Astrocyte (in vitro differentiated cells and primary cell): ENCODE results near the gene SPRING1. TPM values are rescaled to one million over a fixed set of nuclear protein-coding genes. Genes with fewer than 3 reads are reported as not detected.

ENCODE experiments used
- DNase-seq: peaks from one replicate; pipeline ENCODE4 v3.0.0-alpha.2; 2010; ENCODE audit warnings: low read depth
- FAIRE-seq: peaks from 2 replicates; lab custom pipeline; 2011; peaks lifted over from hg19 to GRCh38; lab: Jason Lieb, UNC
- H2AFZ ChIP-seq: 2 replicates; pipeline ENCODE4 v1.6.0; 2012; ENCODE audit warnings: low read depth, low read length, inconsistent platforms
- H3K27ac ChIP-seq: 2 replicates; pipeline ENCODE4 v1.5.1; 2011; ENCODE audit warnings: low read depth, low read length, inconsistent platforms
- H3K27me3 ChIP-seq: 2 replicates; pipeline ENCODE4 v1.6.0; 2011; ENCODE audit warnings: low read length, inconsistent platforms; ENCODE audit not compliant: insufficient read depth
- H3K36me3 ChIP-seq: 2 replicates; pipeline ENCODE4 v1.5.1; 2011; ENCODE audit warnings: low read length, inconsistent platforms; ENCODE audit not compliant: insufficient read depth
- H3K4me1 ChIP-seq: 2 replicates; pipeline ENCODE4 v1.5.1; 2011; ENCODE audit warnings: low read length, inconsistent platforms; ENCODE audit not compliant: insufficient read depth
- H3K4me2 ChIP-seq: 2 replicates; pipeline ENCODE4 v1.6.0; 2012; ENCODE audit warnings: low read length, inconsistent platforms
- H3K4me3 ChIP-seq: 2 replicates; pipeline ENCODE4 v1.5.1; 2011; ENCODE audit warnings: low read depth, mild to moderate bottlenecking, low read length, inconsistent platforms; ENCODE audit not compliant: insufficient read depth
- H3K79me2 ChIP-seq: 2 replicates; pipeline ENCODE4 v1.6.0; 2012; ENCODE audit warnings: mild to moderate bottlenecking, low read length, inconsistent platforms; ENCODE audit not compliant: insufficient read depth
- H3K9ac ChIP-seq: 2 replicates; pipeline ENCODE4 v1.6.0; 2012; ENCODE audit warnings: mild to moderate bottlenecking, low read length, inconsistent platforms
- H3K9me3 ChIP-seq: 2 replicates; pipeline ENCODE4 v1.5.1; 2012; ENCODE audit warnings: low read depth, mild to moderate bottlenecking, low read length, inconsistent platforms; ENCODE audit not compliant: insufficient read depth
- H4K20me1 ChIP-seq: 2 replicates; pipeline ENCODE4 v1.6.0; 2012; ENCODE audit warnings: low read length, inconsistent platforms; ENCODE audit not compliant: insufficient read depth
- H3K27ac Mint-ChIP-seq: one replicate; pipeline ENCODE4 v1.8.0; 2021; ENCODE audit warnings: mild to moderate bottlenecking, mixed read lengths; ENCODE audit not compliant: unreplicated experiment
- H3K27me3 Mint-ChIP-seq: one replicate; pipeline ENCODE4 v1.8.0; 2021; ENCODE audit warnings: low read depth, mixed read lengths; ENCODE audit not compliant: unreplicated experiment
- H3K36me3 Mint-ChIP-seq: one replicate; pipeline ENCODE4 v1.8.0; 2021; ENCODE audit warnings: low read depth, mixed read lengths; ENCODE audit not compliant: unreplicated experiment
- H3K4me1 Mint-ChIP-seq: one replicate; pipeline ENCODE4 v1.8.0; 2021; ENCODE audit warnings: low read depth, mixed read lengths; ENCODE audit not compliant: unreplicated experiment
- H3K4me3 Mint-ChIP-seq: one replicate; pipeline ENCODE4 v1.8.0; 2021; ENCODE audit warnings: mild to moderate bottlenecking, moderate library complexity, mixed read lengths; ENCODE audit not compliant: unreplicated experiment
- H3K9me3 Mint-ChIP-seq: one replicate; pipeline ENCODE4 v1.8.0; 2021; ENCODE audit warnings: mild to moderate bottlenecking, mixed read lengths; ENCODE audit not compliant: unreplicated experiment
- CTCF ChIP-seq: IDR thresholded peaks from 2 replicates; pipeline ENCODE4 v1.5.1; 2011; ENCODE audit warnings: low read depth, mild to moderate bottlenecking, inconsistent platforms, low read length, moderate library complexity; ENCODE audit not compliant: insufficient read depth
- EZH2 ChIP-seq: IDR thresholded peaks from 2 replicates; pipeline ENCODE4 v1.6.1; 2012; ENCODE audit warnings: mild to moderate bottlenecking, low read length, inconsistent platforms; ENCODE audit not compliant: insufficient read depth
- total RNA-seq: library from RNA; stranded (reverse); gene quantifications from 2 replicates; pipeline ENCODE4 v1.2.1, GENCODE V29; 2021

Gene SPRING1
- total RNA-seq, 1 donor from 2014 or later: 54.2 TPM

DNA sequence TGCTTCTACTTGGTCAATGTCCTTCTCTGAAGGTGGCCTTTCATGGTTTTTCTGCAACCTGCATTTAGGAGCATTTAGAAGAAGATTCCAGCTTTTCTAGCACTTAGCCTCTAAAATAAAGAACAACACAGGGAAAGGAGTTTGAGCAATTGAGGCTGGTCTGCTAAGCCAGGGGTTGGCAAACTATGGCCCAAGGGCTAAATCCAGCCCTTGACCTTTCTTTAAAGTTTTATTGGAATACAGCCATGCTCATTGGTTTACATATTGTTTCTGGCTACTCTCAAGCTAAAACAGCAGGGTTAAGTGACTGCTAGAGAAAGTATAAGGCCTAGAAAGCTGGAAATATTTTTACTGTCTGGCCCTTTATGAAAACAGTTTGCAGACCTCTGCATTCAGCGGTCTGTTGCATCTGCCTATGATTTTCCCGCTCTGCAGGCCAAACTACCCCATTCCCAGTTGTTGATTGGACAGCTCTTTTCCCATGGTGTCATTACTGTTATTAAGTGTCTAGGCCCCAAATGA, 39.3 kb downstream of the SPRING1 start:
- H3K4me1 ChIP-seq: no peaks in the 10 kb centered on the region
- H3K4me3 Mint-ChIP-seq: no peak overlapping the region
- no peaks in the 10 kb centered on the region for H3K9me3 ChIP-seq
- TF ChIP-seq EZH2 (no peak), CTCF (no peak)
- no peaks in the 10 kb centered on the region for H3K79me2 ChIP-seq
- H2AFZ ChIP-seq: no peak overlapping the region
- peaks cover 24% of the 10 kb centered on the region for H3K27me3 ChIP-seq
- no peak overlapping the region for H3K9ac ChIP-seq
- no peaks in the 10 kb centered on the region for H3K9me3 Mint-ChIP-seq
- peaks cover 31% of the 10 kb centered on the region for H3K27me3 Mint-ChIP-seq
- no peaks in the 10 kb centered on the region for H3K36me3 Mint-ChIP-seq
- FAIRE-seq (no peak), DNase-seq (no peak)
- no peaks in the 10 kb centered on the region for H3K4me1 Mint-ChIP-seq
- H3K4me2 ChIP-seq: no peak overlapping the region
- H4K20me1 ChIP-seq: no peaks in the 10 kb centered on the region
- no peaks in the 10 kb centered on the region for H3K36me3 ChIP-seq
- H3K27ac ChIP-seq: no peak overlapping the region
- H3K27ac Mint-ChIP-seq: no peak overlapping the region
- H3K4me3 ChIP-seq: no peak overlapping the region

DNA sequence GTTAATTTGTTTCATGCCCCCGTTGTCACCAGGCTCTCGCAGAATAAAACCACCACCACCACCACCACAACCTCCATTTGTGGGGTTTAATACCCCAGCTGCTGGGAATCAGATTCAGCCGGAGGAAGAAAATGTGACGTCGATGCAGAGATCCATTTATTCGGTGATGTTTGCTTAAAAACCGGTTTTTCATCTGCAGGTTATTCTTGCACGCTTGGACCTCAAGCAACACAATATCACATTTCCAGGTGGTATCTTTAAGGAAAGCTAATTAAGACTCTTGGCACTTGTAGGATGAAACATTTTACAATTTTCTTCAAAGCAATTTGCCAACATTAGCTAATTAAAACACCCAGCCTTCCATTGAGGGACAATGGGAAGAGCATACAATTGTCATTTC, 39.8 kb downstream of the SPRING1 start:
- no peak overlapping the region for H3K27ac Mint-ChIP-seq
- no peaks in the 10 kb centered on the region for H3K9me3 Mint-ChIP-seq
- peaks cover 36% of the 10 kb centered on the region for H3K27me3 Mint-ChIP-seq
- Histone ChIP-seq H3K4me3 (no peak overlapping the region), H3K79me2 (no peaks in the 10 kb centered on the region), H3K27me3 (peaks cover 29% of the 10 kb centered on the region), H4K20me1 (no peaks in the 10 kb centered on the region), H2AFZ (no peak overlapping the region), H3K4me1 (peaks cover 4% of the 10 kb centered on the region), H3K27ac (no peak overlapping the region), H3K36me3 (no peaks in the 10 kb centered on the region), H3K9ac (no peak overlapping the region), H3K4me2 (no peak overlapping the region), H3K9me3 (no peaks in the 10 kb centered on the region)
- no peak for FAIRE-seq
- TF ChIP-seq EZH2 (no peak), CTCF (no peak)
- no peaks in the 10 kb centered on the region for H3K36me3 Mint-ChIP-seq
- H3K4me3 Mint-ChIP-seq: no peak overlapping the region
- DNase-seq: no peak
- peaks cover 3% of the 10 kb centered on the region for H3K4me1 Mint-ChIP-seq

GRCh38 chr12:116697716-116698115, 40.2 kb downstream of the SPRING1 start:
- H3K36me3 Mint-ChIP-seq: no peaks in the 10 kb centered on the region
- no peak overlapping the region for H2AFZ ChIP-seq
- no peak for DNase-seq
- H3K4me3 Mint-ChIP-seq: no peak overlapping the region
- no peaks in the 10 kb centered on the region for H3K9me3 ChIP-seq
- no peak overlapping the region for H3K4me3 ChIP-seq
- peaks cover 4% of the 10 kb centered on the region for H3K4me1 ChIP-seq
- H3K79me2 ChIP-seq: no peaks in the 10 kb centered on the region
- H3K9me3 Mint-ChIP-seq: no peaks in the 10 kb centered on the region
- H3K27ac ChIP-seq: no peak overlapping the region
- no peaks in the 10 kb centered on the region for H3K36me3 ChIP-seq
- H3K27ac Mint-ChIP-seq: no peak overlapping the region
- peaks cover 33% of the 10 kb centered on the region for H3K27me3 ChIP-seq
- H3K9ac ChIP-seq: no peak overlapping the region
- no peaks in the 10 kb centered on the region for H4K20me1 ChIP-seq
- peaks cover 3% of the 10 kb centered on the region for H3K4me1 Mint-ChIP-seq
- no peak for FAIRE-seq
- no peak overlapping the region for H3K4me2 ChIP-seq
- H3K27me3 Mint-ChIP-seq: peaks cover 39% of the 10 kb centered on the region
- TF ChIP-seq CTCF (no peak), EZH2 (no peak)
